Large intestine (tissue), 3 donors: Measurements from ENCODE around the gene TBP. TPM values are rescaled to one million over a fixed set of nuclear protein-coding genes. Genes with fewer than 3 reads are reported as not detected.

ENCODE experiments used
- DNase-seq, 2 donors: peaks; one replicate each; pipeline versions ENCODE4 v3.0.0 to v3.0.0-alpha.2; 2013
- H3K27ac ChIP-seq: one replicate; pipeline ENCODE4 v1.5.1; 2013; ENCODE audit warnings: low read length
- H3K27me3 ChIP-seq: 2 replicates; pipeline ENCODE4 v1.6.1; 2013; ENCODE audit warnings: low read length; ENCODE audit not compliant: control insufficient read depth, insufficient read depth
- H3K36me3 ChIP-seq: 2 replicates; pipeline ENCODE4 v1.6.1; 2013; ENCODE audit warnings: low read length; ENCODE audit not compliant: control insufficient read depth, insufficient read depth
- H3K4me1 ChIP-seq: one replicate; pipeline ENCODE4 v1.6.1; 2013; ENCODE audit warnings: low read length; ENCODE audit not compliant: control insufficient read depth, insufficient read depth
- H3K4me3 ChIP-seq: one replicate; pipeline ENCODE4 v1.5.1; 2013; ENCODE audit warnings: low read length
- H3K9me3 ChIP-seq: one replicate; pipeline ENCODE4 v1.6.1; 2013; ENCODE audit warnings: mild to moderate bottlenecking, low read depth, low read length, moderate library complexity; ENCODE audit not compliant: control insufficient read depth
- WGBS: methylation state at CpG from one replicate; pipeline ENCODE4 v1.1.5; 2013; ENCODE audit warnings: low lambda C conversion rate; ENCODE audit not compliant: insufficient coverage; 5-methylcytosine and 5-hydroxymethylcytosine counted together
- polyA plus RNA-seq: library from polyadenylated mRNA; unstranded; fragments of 120-200 nt; gene quantifications from one replicate; pipeline ENCODE4 v1.2.1, GENCODE V29; 2013

TBP gene
- polyA plus RNA-seq, 1 donor: 20.2 TPM

- no peak overlapping the region for H3K4me3 ChIP-seq
- peaks cover 38% of the 10 kb centered on the region for H3K36me3 ChIP-seq
- DNase-seq: peak in 1 of 2 donors; percentile 46
- no CpG with 5 or more reads among the region's 7 CpGs for WGBS
- H3K27me3 ChIP-seq: no peaks in the 10 kb centered on the region
- peak overlapping the region; percentile 79 for H3K27ac ChIP-seq
- peaks cover 42% of the 10 kb centered on the region for H3K4me1 ChIP-seq
- H3K9me3 ChIP-seq: no peaks in the 10 kb centered on the region
These were observed 21.2 kb upstream of the TBP start for GRCh38 chr6:170532867-170533488.

GRCh38 chr6:170533792-170534191 is 20.4 kb upstream of the TBP start:
- H3K4me1 ChIP-seq: peaks cover 42% of the 10 kb centered on the region
- no peaks in the 10 kb centered on the region for H3K9me3 ChIP-seq
- no CpG with 5 or more reads among the region's 2 CpGs for WGBS
- peak overlapping the region; percentile 79 for H3K27ac ChIP-seq
- DNase-seq: no peak
- H3K4me3 ChIP-seq: no peak overlapping the region
- no peaks in the 10 kb centered on the region for H3K27me3 ChIP-seq
- peaks cover 45% of the 10 kb centered on the region for H3K36me3 ChIP-seq

- WGBS: no CpG with 5 or more reads among the region's 5 CpGs
- peak; percentile 64 to 85 for DNase-seq
- H3K36me3 ChIP-seq: peaks cover 47% of the 10 kb centered on the region
These were observed 19.2 kb upstream of the TBP start for GRCh38 chr6:170535004-170535403.

GRCh38 chr6:170536671-170537070 is 17.5 kb upstream of the TBP start:
- DNase-seq: peak; percentile 34 to 83
- H3K36me3 ChIP-seq: peaks cover 57% of the 10 kb centered on the region
- no CpG with 5 or more reads among the region's 5 CpGs for WGBS

More at GRCh38 chr6:170535004-170535403, 19.2 kb upstream of the TBP start:
- Histone ChIP-seq H3K9me3 (no peaks in the 10 kb centered on the region), H3K4me3 (no peak overlapping the region), H3K4me1 (peaks cover 42% of the 10 kb centered on the region), H3K27me3 (no peaks in the 10 kb centered on the region), H3K27ac (peak overlapping the region; percentile 79)

GRCh38 chr6:170537329-170537728 is 16.8 kb upstream of the TBP start:
- Histone ChIP-seq H3K36me3 (peaks cover 63% of the 10 kb centered on the region), H3K27me3 (no peaks in the 10 kb centered on the region), H3K4me3 (no peak overlapping the region), H3K27ac (peak overlapping the region; percentile 79), H3K9me3 (no peaks in the 10 kb centered on the region), H3K4me1 (peaks cover 42% of the 10 kb centered on the region)
- DNase-seq: peak in 1 of 2 donors; percentile 43
- WGBS: 33% methylated on average over 1 of the region's 4 CpGs

More at GRCh38 chr6:170536671-170537070, 17.5 kb upstream of the TBP start:
- H3K27ac ChIP-seq: peak overlapping the region; percentile 79
- no peak overlapping the region for H3K4me3 ChIP-seq
- no peaks in the 10 kb centered on the region for H3K27me3 ChIP-seq
- no peaks in the 10 kb centered on the region for H3K9me3 ChIP-seq
- peaks cover 42% of the 10 kb centered on the region for H3K4me1 ChIP-seq

- no peak overlapping the region for H3K27ac ChIP-seq
- H3K4me3 ChIP-seq: no peak overlapping the region
- peaks cover 74% of the 10 kb centered on the region for H3K36me3 ChIP-seq
- no peaks in the 10 kb centered on the region for H3K27me3 ChIP-seq
- peaks cover 5% of the 10 kb centered on the region for H3K4me1 ChIP-seq
- WGBS: 100% methylated on average over 1 of the region's 10 CpGs
- no peaks in the 10 kb centered on the region for H3K9me3 ChIP-seq
- no peak for DNase-seq
These were observed 12.0 kb upstream of the TBP start for GRCh38 chr6:170542031-170542719.

GRCh38 chr6:170545405-170545804 is 8.8 kb upstream of the TBP start:
- H3K27me3 ChIP-seq: no peaks in the 10 kb centered on the region
- H3K4me3 ChIP-seq: no peak overlapping the region
- H3K4me1 ChIP-seq: no peaks in the 10 kb centered on the region
- DNase-seq: no peak
- WGBS: no CpG with 5 or more reads among the region's 2 CpGs
- H3K9me3 ChIP-seq: no peaks in the 10 kb centered on the region
- H3K36me3 ChIP-seq: peaks cover 81% of the 10 kb centered on the region
- H3K27ac ChIP-seq: no peak overlapping the region

- Histone ChIP-seq H3K27ac (peak within 1 kb of the TSS; percentile 90), H3K4me1 (peaks cover 15% of the 10 kb centered on the region), H3K27me3 (no peaks in the 10 kb centered on the region), H3K36me3 (peaks cover 21% of the 10 kb centered on the region), H3K4me3 (peak within 1 kb of the TSS; percentile 72), H3K9me3 (no peaks in the 10 kb centered on the region)
- WGBS: no CpG with 5 or more reads among the region's 41 CpGs
- DNase-seq: peak; percentile 94 to 95
These were observed 1.2 kb upstream of the TBP start, which contains the start of gene PSMB1 for GRCh38 chr6:170552765-170553533. Gene PSMB1 (minus strand): TSS chr6:170553307. CDS start chr6:170553242, 65 bp downstream.

- DNase-seq: peak in 1 of 2 donors; percentile 65
- H3K36me3 ChIP-seq: peaks cover 19% of the 10 kb centered on the region
- no peaks in the 10 kb centered on the region for H3K9me3 ChIP-seq
- peaks cover 15% of the 10 kb centered on the region for H3K4me1 ChIP-seq
- H3K27ac ChIP-seq: peak overlapping the region; percentile 90
- peak overlapping the region; percentile 72 for H3K4me3 ChIP-seq
- H3K27me3 ChIP-seq: no peaks in the 10 kb centered on the region
- WGBS: 7% methylated on average over 4 of the region's 13 CpGs
These were observed 596 bp upstream of the TBP start for GRCh38 chr6:170553534-170554012.

- Histone ChIP-seq H3K4me3 (peak overlapping the region; percentile 72), H3K9me3 (no peaks in the 10 kb centered on the region), H3K27ac (peak overlapping the region; percentile 90), H3K4me1 (peaks cover 15% of the 10 kb centered on the region), H3K36me3 (peaks cover 17% of the 10 kb centered on the region), H3K27me3 (no peaks in the 10 kb centered on the region)
- no peak for DNase-seq
- 0% methylated on average over 1 of the region's 7 CpGs for WGBS
These were observed 598 bp downstream of the TBP start for GRCh38 chr6:170554796-170555137.
